Colonic mucosa (tissue), 4 donors: ENCODE data around the gene WDCP. TPM values are rescaled to one million over a fixed set of nuclear protein-coding genes. Genes with fewer than 3 reads are reported as not detected.

Experiments used
- DNase-seq: peaks from one replicate; pipeline ENCODE4 v3.0.0-alpha.2; 2020
- H3K27ac ChIP-seq: fragments of 200-600 bp; one replicate; pipeline ENCODE4 v1.8.0; 2021
- H3K27me3 ChIP-seq: fragments of 200-600 bp; one replicate; pipeline ENCODE4 v1.8.0; 2021
- H3K36me3 ChIP-seq: fragments of 200-600 bp; one replicate; pipeline ENCODE4 v1.8.0; 2021
- H3K4me1 ChIP-seq: fragments of 200-600 bp; one replicate; pipeline ENCODE4 v1.8.0; 2021; ENCODE audit warnings: mild to moderate bottlenecking
- H3K4me3 ChIP-seq: fragments of 200-600 bp; one replicate; pipeline ENCODE4 v1.8.0; 2021
- H3K9ac ChIP-seq, 2 donors: one replicate each; pipeline ENCODE4 v1.7.0; 2013; ENCODE audit warnings: control low read depth in 2 of 2, low read depth in 2 of 2, low read length in 2 of 2
- H3K9me3 ChIP-seq: fragments of 200-600 bp; one replicate; pipeline ENCODE4 v1.8.0; 2021
- intact Hi-C: fragments of 100-400 bp; cut with DNase I; formaldehyde crosslinking; loops from one replicate; pipeline ENCODE4 v1.14.1; 2022
- total RNA-seq, 2 donors: library from RNA; stranded (reverse); fragmentation: NEBNext Ultra II Directional in 1 of 2; extraction: Animal tissue kit (Norgen Biotek cat#: 25700) in 1 of 2; gene quantifications; one replicate each; pipeline ENCODE4 v1.2.1, GENCODE V29; 2021
- TF ChIP-seq, protein P1 (sequence below): fragments of 200-600 bp; IDR thresholded peaks from one replicate; pipeline ENCODE4 v1.8.0; 2022; ENCODE audit warnings: antibody characterized with exemption, mild to moderate bottlenecking
- donor health status: healthy.
- donor health status: DM: no; HTN: no; CAD: no.
- donor health status: DM: no; HTN: no; CAD: no.

Gene WDCP
- total RNA-seq, 2 donors from 2014 or later = 4.5 to 6.8 TPM

GRCh38 chr2:24008672-24009366 is 38.4 kb downstream of the WDCP start:
- H3K36me3 ChIP-seq = no peaks in the 10 kb centered on the region
- no peak overlapping the region for H3K27ac ChIP-seq
- DNase-seq = no peak
- H3K27me3 ChIP-seq = peaks cover 25% of the 10 kb centered on the region
- H3K9me3 ChIP-seq = no peaks in the 10 kb centered on the region
- TF ChIP-seq, protein P1, sequence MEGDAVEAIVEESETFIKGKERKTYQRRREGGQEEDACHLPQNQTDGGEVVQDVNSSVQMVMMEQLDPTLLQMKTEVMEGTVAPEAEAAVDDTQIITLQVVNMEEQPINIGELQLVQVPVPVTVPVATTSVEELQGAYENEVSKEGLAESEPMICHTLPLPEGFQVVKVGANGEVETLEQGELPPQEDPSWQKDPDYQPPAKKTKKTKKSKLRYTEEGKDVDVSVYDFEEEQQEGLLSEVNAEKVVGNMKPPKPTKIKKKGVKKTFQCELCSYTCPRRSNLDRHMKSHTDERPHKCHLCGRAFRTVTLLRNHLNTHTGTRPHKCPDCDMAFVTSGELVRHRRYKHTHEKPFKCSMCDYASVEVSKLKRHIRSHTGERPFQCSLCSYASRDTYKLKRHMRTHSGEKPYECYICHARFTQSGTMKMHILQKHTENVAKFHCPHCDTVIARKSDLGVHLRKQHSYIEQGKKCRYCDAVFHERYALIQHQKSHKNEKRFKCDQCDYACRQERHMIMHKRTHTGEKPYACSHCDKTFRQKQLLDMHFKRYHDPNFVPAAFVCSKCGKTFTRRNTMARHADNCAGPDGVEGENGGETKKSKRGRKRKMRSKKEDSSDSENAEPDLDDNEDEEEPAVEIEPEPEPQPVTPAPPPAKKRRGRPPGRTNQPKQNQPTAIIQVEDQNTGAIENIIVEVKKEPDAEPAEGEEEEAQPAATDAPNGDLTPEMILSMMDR = no peak
- intact Hi-C loops = no loop called here
- no peaks in the 10 kb centered on the region for H3K4me1 ChIP-seq
- no peak overlapping the region for H3K9ac ChIP-seq
- no peak overlapping the region for H3K4me3 ChIP-seq

GRCh38 chr2:24007693-24008092 is 39.5 kb downstream of the WDCP start:
- H3K9ac ChIP-seq = no peak overlapping the region
- no peak overlapping the region for H3K4me3 ChIP-seq
- no peak overlapping the region for H3K27ac ChIP-seq
- no peaks in the 10 kb centered on the region for H3K9me3 ChIP-seq
- peaks cover 25% of the 10 kb centered on the region for H3K27me3 ChIP-seq
- H3K36me3 ChIP-seq = no peaks in the 10 kb centered on the region
- DNase-seq = no peak
- TF ChIP-seq, protein P1 = no peak
- intact Hi-C loops = no loop called here
- no peaks in the 10 kb centered on the region for H3K4me1 ChIP-seq

DNA sequence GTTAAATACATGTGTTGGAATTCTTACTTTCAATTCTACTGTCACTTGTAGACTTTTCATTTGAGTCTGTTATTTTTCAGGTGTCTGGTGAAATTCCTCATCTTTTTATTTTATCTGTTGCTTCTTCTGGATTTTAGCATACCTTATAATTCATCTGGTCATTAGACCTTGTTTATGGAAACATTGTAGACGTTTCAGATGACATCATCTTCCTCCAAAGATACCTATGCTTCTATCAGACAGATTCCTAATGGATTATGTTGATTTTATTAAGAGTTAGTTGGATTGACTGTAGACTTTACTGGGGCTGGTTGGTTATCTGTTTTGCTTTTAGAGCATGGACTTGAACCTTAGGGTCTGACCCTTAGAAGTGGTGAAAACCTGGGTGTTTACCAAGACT is 52.6 kb downstream of the WDCP start:
- intact Hi-C loops = no loop called here
- no peaks in the 10 kb centered on the region for H3K27me3 ChIP-seq
- TF ChIP-seq, protein P1 = no peak
- H3K4me3 ChIP-seq = no peak overlapping the region
- no peak overlapping the region for H3K27ac ChIP-seq
- H3K36me3 ChIP-seq = no peaks in the 10 kb centered on the region
- H3K9me3 ChIP-seq = no peaks in the 10 kb centered on the region
- DNase-seq = no peak
- no peaks in the 10 kb centered on the region for H3K4me1 ChIP-seq
- no peak overlapping the region for H3K9ac ChIP-seq

DNA sequence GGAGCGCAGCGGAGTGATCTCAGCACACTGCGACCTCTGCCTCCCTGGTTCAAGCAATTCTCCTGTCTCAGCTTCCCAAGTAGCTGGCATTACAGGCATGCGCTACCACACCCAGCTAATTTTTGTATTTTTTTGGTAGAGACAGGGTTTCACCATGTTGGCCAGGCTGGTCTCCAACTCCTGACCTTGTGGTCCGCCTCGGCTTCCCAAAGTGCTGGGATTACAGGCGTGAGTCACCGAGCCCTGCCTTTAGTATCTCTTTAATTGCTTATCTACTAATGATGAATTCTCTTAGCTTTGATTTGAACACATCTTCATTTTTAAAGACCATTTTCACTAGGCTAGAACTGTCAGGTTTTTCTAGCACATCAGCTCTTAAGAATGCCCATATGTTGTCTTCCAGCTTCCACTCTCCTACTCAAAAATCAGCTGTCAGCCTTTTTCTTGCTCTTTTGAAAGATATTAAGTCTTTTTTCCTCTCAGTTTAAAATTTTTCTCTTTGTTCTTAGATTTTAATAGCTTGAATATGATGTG is 53.4 kb downstream of the WDCP start:
- intact Hi-C loops = no loop called here
- H3K4me3 ChIP-seq = no peak overlapping the region
- no peaks in the 10 kb centered on the region for H3K27me3 ChIP-seq
- no peak for DNase-seq
- TF ChIP-seq, protein P1 = no peak
- H3K27ac ChIP-seq = no peak overlapping the region
- H3K4me1 ChIP-seq = no peaks in the 10 kb centered on the region
- H3K9me3 ChIP-seq = no peaks in the 10 kb centered on the region
- H3K36me3 ChIP-seq = no peaks in the 10 kb centered on the region
- H3K9ac ChIP-seq = no peak overlapping the region

DNA sequence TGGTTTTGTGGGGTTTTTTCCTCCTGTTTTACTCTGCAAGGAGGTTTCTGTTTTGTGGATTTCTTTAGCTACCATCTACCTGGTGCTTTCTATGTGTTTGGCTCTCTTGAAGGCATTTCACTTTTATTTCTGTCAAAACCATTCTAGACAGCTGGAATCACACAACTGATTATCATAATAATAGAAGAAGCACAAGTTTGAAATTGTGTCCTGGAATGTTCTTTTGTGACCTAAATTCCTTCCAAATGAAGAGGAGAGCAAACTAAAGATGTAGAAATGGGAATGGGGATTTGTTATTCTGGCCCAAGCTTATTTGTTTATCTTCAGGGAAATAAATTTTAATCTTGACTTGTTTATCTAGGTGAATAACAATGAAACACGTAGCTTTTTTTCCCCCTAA is 54.3 kb downstream of the WDCP start:
- Histone ChIP-seq H3K36me3 (no peaks in the 10 kb centered on the region), H3K4me1 (no peaks in the 10 kb centered on the region), H3K9ac (no peak overlapping the region), H3K9me3 (no peaks in the 10 kb centered on the region), H3K27ac (no peak overlapping the region), H3K4me3 (no peak overlapping the region), H3K27me3 (no peaks in the 10 kb centered on the region)
- intact Hi-C loops = no loop called here
- no peak for DNase-seq
- TF ChIP-seq, protein P1 = no peak
